Tibial nerve (tissue), 4 donors: Measurements from ENCODE around the gene DPP4. TPM values are rescaled to one million over a fixed set of nuclear protein-coding genes. Genes with fewer than 3 reads are reported as not detected.
"Not testable (repeated sequence)": the region's sequence is repeated elsewhere in the genome, so short reads cannot be mapped to it uniquely, and the experiment has no call there.

ENCODE experiments used
- DNase-seq, 2 donors: peaks; one replicate each; pipeline ENCODE4 v3.0.0-alpha.2; 2019; ENCODE audit warnings: low spot score in 2 of 2
- H3K27ac ChIP-seq, 4 donors: fragments of 200-600 bp; sonication (generic) in 3 of 4; one replicate each; pipeline ENCODE4 v1.5.1; 2017 to 2019; ENCODE audit warnings: mild to moderate bottlenecking in 1 of 4
- H3K27me3 ChIP-seq, 2 donors: fragments of 200-600 bp; sonication (generic) in 1 of 2; one replicate each; pipeline versions ENCODE4 v1.5.1 to v1.6.0; 2017 to 2019
- H3K36me3 ChIP-seq, 3 donors: fragments of 200-600 bp; sonication (generic); one replicate each; pipeline ENCODE4 v1.5.1; 2018 to 2019
- H3K4me1 ChIP-seq, 4 donors: fragments of 200-600 bp; sonication (generic) in 3 of 4; one replicate each; pipeline ENCODE4 v1.5.1; 2017 to 2019
- H3K4me3 ChIP-seq, 4 donors: fragments of 200-600 bp; sonication (generic) in 3 of 4; one replicate each; pipeline ENCODE4 v1.5.1; 2017 to 2019; ENCODE audit warnings: mild to moderate bottlenecking in 1 of 4, moderate library complexity in 1 of 4
- H3K9me3 ChIP-seq, 4 donors: fragments of 200-600 bp; sonication (generic) in 3 of 4; one replicate each; pipeline ENCODE4 v1.5.1; 2017 to 2019
- EP300 ChIP-seq, 2 donors: sonication (generic); formaldehyde crosslinking; IDR thresholded peaks; one replicate each; pipeline ENCODE4 v1.6.1; 2017; ENCODE audit warnings: antibody characterized with exemption in 2 of 2, mild to moderate bottlenecking in 1 of 2
- POLR2A ChIP-seq, 2 donors: fragments of 450-650 bp; IDR thresholded peaks; one replicate each; pipeline ENCODE4 v1.6.1; 2017; ENCODE audit warnings: antibody characterized with exemption in 2 of 2, mild to moderate bottlenecking in 2 of 2, moderate library complexity in 2 of 2
- WGBS, 2 donors: methylation state at CpG; one replicate each; pipeline ENCODE4 v1.1.5; 2018; 5-methylcytosine and 5-hydroxymethylcytosine counted together
- total RNA-seq, 4 donors: library from RNA; depleted of rRNA; stranded (reverse); fragments of >200 nt; gene quantifications; one replicate each; pipeline ENCODE4 v1.1.0, GENCODE V29; 2016
- TF ChIP-seq, protein P1 (sequence below), 5 experiments: fragments of 200-600 bp in 3 of 5; fragments of 450-650 bp in 2 of 5; sonication (generic) in 3 of 5; IDR thresholded peaks; one replicate each; pipeline ENCODE4 v1.5.1; 2016 to 2019; ENCODE audit warnings: antibody characterized with exemption in 5 of 5, mild to moderate bottlenecking in 3 of 5, moderate library complexity in 2 of 5

DPP4 gene
- total RNA-seq, 4 donors from 2014 or later: 5.2 to 22.8 (median 17.3) TPM

DNA sequence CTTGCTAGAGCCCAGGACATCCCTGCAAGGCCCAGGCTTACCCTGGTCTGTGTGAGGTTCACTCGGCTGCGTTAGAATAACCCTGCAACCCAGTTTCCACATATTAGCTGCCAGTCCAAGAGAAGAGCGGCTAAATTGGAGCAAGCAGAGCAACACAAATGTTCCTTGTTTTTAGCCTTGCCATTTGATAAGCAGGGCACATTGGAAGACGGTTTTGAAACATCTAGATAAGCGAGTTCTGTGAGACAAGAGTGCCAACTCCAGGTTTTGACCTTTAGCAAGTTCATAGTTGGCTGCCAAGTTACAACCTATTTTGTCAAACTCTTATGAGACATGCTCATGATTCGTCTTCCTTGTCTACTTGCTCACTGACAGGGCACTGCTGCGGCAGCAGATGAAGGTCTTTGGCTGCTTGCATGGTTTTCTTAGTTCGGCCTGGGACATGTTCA is 23.5 kb downstream of the DPP4 start:
- Histone ChIP-seq H3K4me1 (no peaks in the 10 kb centered on the region), H3K27me3 (no peaks in the 10 kb centered on the region), H3K27ac (no peak overlapping the region), H3K36me3 (no peaks in the 10 kb centered on the region), H3K9me3 (no peaks in the 10 kb centered on the region), H3K4me3 (no peak overlapping the region)
- no peak for DNase-seq
- 79 to 86% methylated on average over 8 of the region's 8 CpGs for WGBS, 2 donors
- TF ChIP-seq POLR2A (IDR thresholded peaks at IDR 0.05): no peak
- TF ChIP-seq, protein P1, sequence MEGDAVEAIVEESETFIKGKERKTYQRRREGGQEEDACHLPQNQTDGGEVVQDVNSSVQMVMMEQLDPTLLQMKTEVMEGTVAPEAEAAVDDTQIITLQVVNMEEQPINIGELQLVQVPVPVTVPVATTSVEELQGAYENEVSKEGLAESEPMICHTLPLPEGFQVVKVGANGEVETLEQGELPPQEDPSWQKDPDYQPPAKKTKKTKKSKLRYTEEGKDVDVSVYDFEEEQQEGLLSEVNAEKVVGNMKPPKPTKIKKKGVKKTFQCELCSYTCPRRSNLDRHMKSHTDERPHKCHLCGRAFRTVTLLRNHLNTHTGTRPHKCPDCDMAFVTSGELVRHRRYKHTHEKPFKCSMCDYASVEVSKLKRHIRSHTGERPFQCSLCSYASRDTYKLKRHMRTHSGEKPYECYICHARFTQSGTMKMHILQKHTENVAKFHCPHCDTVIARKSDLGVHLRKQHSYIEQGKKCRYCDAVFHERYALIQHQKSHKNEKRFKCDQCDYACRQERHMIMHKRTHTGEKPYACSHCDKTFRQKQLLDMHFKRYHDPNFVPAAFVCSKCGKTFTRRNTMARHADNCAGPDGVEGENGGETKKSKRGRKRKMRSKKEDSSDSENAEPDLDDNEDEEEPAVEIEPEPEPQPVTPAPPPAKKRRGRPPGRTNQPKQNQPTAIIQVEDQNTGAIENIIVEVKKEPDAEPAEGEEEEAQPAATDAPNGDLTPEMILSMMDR (IDR thresholded peaks at IDR 0.05): no peak
- TF ChIP-seq EP300 (IDR thresholded peaks at IDR 0.05): no peak

DNA sequence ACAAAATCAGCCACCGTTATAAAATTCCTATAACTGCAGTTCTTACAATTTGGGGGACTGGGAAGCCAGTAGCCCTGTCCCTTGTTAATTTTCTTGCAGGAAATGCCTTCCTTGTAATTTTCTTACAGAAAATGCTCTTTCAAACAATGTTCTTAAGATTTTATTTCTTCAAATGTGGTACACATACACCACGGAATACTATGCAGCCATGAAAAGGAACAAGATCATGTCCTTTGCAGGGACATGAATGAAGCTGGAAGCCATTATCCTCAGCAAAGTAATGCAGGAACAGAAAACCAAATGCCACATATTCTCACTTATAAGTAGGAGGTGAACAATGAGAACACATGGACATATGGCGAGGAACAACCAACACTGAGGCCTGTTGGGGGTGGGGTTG is 24.9 kb downstream of the DPP4 start:
- H3K27ac ChIP-seq, H3K4me1 ChIP-seq, H3K27me3 ChIP-seq, H3K4me3 ChIP-seq, DNase-seq, H3K36me3 ChIP-seq, H3K9me3 ChIP-seq: not testable (repeated sequence)
- 96 to 99% methylated on average over 3 of the region's 3 CpGs for WGBS, 2 donors

DNA sequence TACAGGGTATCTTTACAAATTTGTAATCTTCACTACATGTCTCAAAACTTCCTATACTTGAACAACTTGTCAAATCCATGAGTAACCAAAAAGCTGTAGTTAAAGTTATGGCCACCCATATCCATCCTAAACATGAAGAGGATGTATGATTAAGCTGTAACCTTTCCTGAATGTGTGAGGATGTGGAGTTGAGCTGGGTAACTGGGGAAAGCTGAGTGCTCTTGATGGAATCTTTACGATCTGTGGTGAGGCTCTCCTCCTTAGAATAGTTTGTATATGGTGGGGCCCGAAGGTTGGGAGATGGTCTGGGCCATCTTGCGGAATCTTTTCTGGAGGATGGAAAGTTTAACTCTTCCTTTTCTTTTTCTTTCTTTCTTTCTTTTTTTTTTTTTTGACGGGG is 29.4 kb downstream of the DPP4 start:
- Histone ChIP-seq H3K4me1 (peaks cover 0 to 8% (median 0%) of the 10 kb centered on the region in 4 donors), H3K27me3 (no peaks in the 10 kb centered on the region), H3K9me3 (no peaks in the 10 kb centered on the region), H3K27ac (no peak overlapping the region), H3K4me3 (no peak overlapping the region), H3K36me3 (no peaks in the 10 kb centered on the region)
- no peak for DNase-seq
- WGBS, 2 donors: 72 to 79% methylated on average over 4 of the region's 4 CpGs
- no peak for TF ChIP-seq EP300 (IDR thresholded peaks at IDR 0.05)
- no peak for TF ChIP-seq POLR2A (IDR thresholded peaks at IDR 0.05)
- TF ChIP-seq, protein P1 (IDR thresholded peaks at IDR 0.05): no peak

DNA sequence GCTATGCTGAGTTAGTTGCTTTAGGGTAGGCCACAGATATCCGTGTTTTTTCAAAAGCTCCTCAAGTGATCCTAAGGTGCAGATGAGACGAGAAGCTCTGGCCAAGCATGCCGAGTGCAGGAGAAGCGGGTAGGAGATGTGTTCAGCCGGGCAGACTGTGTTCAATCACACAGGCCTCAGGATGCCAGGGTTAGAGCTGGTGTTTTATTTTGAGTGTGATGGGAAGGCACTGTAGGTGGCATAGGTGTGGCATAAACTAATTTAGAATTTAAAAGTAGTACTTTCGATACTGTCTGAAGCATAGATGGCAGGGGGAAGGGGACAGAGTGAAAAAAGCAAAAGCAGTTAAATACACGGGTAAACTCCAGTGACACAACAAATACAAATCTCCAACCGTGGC is 30.9 kb downstream of the DPP4 start:
- DNase-seq: no peak
- H3K27me3 ChIP-seq: no peaks in the 10 kb centered on the region
- no peaks in the 10 kb centered on the region for H3K9me3 ChIP-seq
- no peak overlapping the region for H3K4me3 ChIP-seq
- H3K27ac ChIP-seq: no peak overlapping the region
- no peaks in the 10 kb centered on the region for H3K36me3 ChIP-seq
- H3K4me1 ChIP-seq: peaks cover 0 to 12% (median 0%) of the 10 kb centered on the region in 4 donors
- WGBS, 2 donors: 93 to 94% methylated on average over 8 of the region's 8 CpGs
- no peak for TF ChIP-seq POLR2A (IDR thresholded peaks at IDR 0.05)
- TF ChIP-seq, protein P1 (IDR thresholded peaks at IDR 0.05): no peak
- no peak for TF ChIP-seq EP300 (IDR thresholded peaks at IDR 0.05)

DNA sequence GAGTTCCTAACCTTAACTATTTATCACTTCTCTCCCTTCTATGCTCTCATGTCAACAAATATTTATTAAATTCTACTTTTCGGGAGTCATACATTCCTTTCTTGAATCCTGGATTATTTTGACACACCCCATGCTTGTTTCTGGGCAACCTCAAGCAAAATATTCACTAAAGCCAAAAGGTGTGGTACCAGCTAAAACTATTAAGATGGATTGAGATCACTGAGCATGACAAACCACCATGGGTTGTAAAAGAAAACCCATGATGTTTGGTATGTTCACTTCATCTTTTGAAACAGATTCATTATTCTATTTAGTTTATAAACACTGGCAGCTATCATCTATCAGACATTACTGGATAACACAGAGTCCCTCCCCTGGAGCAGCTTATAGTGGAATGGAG is 32.5 kb downstream of the DPP4 start:
- Histone ChIP-seq H3K27me3 (no peaks in the 10 kb centered on the region), H3K36me3 (no peaks in the 10 kb centered on the region), H3K27ac (peak overlapping the region in 1 of 4 donors; percentile 24), H3K9me3 (no peaks in the 10 kb centered on the region), H3K4me3 (no peak overlapping the region), H3K4me1 (peaks cover 0 to 26% (median 0%) of the 10 kb centered on the region in 4 donors)
- DNase-seq: no peak
- no peak for TF ChIP-seq EP300 (IDR thresholded peaks at IDR 0.05)
- TF ChIP-seq, protein P1 (IDR thresholded peaks at IDR 0.05): no peak
- TF ChIP-seq POLR2A (IDR thresholded peaks at IDR 0.05): no peak
- whole genome bisulfite sequencing, 2 donors: 49 to 54% methylated on average over 1 of the region's 1 CpG

DNA sequence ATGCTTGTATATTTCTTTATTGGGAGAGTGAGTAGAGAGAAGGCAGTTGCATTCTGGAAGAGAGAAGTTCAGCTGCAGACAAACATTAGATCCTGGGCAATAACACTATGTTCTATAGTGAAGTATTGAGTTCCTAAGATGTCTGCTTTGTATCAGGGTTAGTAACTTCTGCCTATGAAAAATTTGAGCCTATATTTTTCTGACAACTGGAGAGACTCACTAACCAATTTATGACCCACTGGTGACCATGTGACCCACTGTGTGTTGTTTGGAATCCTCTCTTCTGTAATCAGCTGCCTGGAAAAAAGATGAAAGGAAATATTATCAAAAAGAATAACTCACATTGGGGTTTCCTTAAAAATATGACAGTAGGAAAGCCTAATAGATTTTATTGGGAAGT is 35.3 kb downstream of the DPP4 start:
- peaks cover 0 to 26% (median 0%) of the 10 kb centered on the region in 4 donors for H3K4me1 ChIP-seq
- no peak overlapping the region for H3K4me3 ChIP-seq
- H3K9me3 ChIP-seq: no peaks in the 10 kb centered on the region
- H3K36me3 ChIP-seq: no peaks in the 10 kb centered on the region
- no peak for DNase-seq
- TF ChIP-seq, protein P1 (IDR thresholded peaks at IDR 0.05): no peak
- TF ChIP-seq POLR2A (IDR thresholded peaks at IDR 0.05): no peak
- TF ChIP-seq EP300 (IDR thresholded peaks at IDR 0.05): no peak
- H3K27me3 ChIP-seq: no peaks in the 10 kb centered on the region
- no peak overlapping the region for H3K27ac ChIP-seq
